T47D (cell line): ENCODE measurements around the gene MBD3.
"Not testable (repeated sequence)": the region's sequence is repeated elsewhere in the genome, so short reads cannot be mapped to it uniquely, and the experiment has no call there.

Experiments used
- DNase-seq, 2 experiments: peaks; one replicate each; pipeline versions ENCODE4 v3.0.0 to v3.0.0-alpha.2; 2011 to 2012; ENCODE audit warnings: low read depth in 1 of 2, low spot score in 1 of 2
- JUND ChIP-seq: IDR thresholded peaks from 2 replicates; pipeline ENCODE4 v1.6.1; 2012; ENCODE audit warnings: low read depth
- in situ Hi-C: cut with HindIII; loops from 2 replicates; pipeline ENCODE4 v1.10.0; 2016; ENCODE audit warnings: low sequenced_read_pairs, low pct_unique_long_range_greater_than_20kb

MBD3 gene

DNA sequence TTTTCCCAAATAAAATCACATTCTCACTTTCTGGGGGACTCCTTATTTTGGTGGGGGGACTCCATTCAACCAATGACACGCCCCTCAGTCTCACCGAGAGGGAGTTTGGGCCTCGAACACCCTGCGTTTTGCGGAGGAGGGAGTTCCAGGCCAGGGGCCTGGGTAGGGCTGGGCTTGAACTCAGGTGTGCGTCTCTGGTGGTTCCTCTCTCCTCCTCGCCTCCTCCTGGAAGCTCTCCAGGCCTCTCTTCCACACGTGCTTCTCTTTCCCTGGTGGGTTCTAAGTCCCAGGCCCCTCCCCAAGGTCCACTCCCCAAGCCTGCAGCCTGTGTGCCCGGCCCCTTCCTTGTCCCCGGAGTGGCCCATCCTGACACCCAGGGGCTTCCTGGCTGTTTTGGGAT is 39.2 kb downstream of the MBD3 start:
- no peak for DNase-seq
- TF ChIP-seq JUND: no peak
- in situ Hi-C loops: no loop called here

DNA sequence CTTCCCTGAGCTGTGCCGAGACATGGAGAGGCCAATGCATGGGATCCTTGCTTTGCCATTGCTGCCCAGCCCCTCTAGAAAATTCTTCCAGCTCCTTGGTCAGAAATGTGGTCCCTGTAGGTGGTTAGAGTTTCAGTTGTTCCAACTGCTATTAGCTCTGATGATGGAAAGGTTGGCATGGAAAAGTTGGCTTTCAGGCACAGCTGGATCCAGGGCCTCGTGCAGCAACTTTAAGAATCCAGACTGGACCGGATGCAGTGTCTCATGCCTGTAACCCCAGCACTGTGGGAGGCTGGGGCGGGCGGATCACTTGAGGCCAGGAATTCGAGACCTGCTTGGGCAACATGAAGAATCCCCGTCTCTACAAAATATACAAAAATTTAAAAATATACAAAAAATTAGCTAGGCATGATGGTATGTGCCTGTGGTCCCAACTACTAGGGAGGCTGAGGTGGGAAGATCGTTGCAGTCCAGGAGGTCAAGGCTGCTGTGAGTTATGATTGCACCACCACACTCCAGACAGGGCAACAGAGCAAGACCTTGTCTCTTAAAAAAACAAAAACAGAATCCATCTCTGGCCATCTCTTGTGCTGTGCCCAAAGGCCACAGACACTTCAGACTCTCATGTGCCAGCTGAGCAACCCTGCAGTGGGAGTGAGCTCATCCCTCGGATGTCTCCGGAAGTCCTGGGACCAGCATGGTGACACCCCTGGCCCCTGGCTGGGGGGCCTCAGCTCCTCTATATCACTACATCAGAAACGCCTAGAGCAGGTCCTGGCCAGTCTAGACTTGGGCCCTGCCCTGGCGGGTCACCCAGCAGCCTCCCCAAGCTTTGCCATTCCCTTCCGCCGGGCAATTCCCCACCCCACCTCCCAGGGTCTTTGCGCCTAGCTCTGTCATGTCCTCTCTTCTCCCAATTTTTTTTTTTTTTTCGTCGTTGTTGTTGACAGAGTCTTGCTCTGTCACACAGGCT is 41.3 kb downstream of the MBD3 start:
- DNase-seq: no peak
- in situ Hi-C loops: no loop called here
- TF ChIP-seq JUND: no peak

DNA sequence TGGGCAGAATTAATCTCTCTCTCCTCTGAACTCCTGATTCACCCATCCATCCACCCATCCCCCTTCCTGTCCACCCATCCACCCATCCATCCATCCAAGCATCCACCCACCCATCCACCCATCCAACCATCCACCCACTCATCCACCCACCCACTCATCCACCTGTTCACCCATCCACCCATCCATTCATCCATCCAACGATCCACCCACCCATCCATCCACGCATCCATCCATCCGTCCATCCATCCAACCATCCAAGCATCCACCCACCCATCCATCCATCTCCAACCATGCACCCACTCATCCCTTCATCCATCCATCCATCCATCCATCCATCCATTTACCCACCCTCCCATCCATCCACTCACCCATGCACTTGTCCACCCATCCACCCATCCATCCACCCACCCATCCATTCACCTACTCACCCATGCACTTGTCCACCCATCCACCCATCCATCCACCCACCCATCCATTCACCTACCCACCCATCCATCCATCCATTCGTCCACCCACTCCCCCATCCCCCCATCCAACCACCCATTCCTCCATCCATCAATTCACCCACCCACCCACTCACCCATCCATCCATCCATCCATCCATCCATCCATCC is 43.2 kb downstream of the MBD3 start:
- in situ Hi-C loops: no loop called here
- no peak for TF ChIP-seq JUND
- DNase-seq: no peak

DNA sequence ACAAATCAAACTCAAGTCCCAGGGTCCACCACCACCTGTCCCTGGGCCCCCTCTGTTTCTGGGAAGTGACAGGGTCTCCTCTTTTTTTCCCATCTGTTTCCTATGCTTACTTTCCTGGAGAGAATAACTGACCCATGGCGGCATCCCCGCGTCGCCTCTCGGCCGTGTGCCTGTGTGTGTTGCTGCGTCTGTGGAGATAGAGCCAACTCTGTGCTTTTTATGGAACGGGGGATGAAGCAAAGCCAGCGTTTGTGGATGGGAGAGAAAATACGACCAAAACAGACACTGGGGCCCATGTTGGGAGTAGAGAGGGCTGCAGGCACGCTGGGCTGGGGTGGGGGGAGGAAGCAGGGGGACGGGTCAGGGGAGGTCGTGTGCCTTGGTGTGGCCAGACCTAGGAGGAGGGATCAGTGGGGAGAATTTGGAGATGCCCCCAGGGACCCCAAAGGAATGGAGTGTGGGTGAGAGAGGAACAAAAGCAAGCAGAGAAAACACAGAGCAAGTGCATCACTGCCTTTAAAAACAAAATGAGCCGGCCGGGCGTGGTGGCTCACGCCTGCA is 52.2 kb downstream of the MBD3 start:
- TF ChIP-seq JUND: no peak
- DNase-seq: no peak
- in situ Hi-C loops: no loop called here

DNA sequence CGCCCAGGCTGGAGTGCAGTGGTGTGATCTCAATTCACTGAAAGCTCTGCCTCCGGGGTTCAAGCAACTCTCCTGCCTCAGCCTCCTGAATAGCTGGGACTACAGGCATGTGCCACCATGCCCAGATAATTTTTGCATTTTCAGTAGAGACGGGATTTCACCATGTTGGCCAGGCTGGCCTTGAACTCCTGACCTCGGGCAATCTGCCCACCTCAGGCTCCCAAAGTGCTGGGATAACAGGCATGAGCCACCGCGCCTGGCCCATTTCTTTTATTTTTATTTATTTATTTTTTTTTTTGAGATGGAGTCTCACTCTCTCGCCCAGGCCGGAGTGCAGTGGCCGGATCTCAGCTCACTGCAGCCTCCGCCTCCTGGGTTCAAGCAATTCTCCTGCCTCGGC is 52.9 kb downstream of the MBD3 start:
- DNase-seq, in situ Hi-C loops: not testable (repeated sequence)

DNA sequence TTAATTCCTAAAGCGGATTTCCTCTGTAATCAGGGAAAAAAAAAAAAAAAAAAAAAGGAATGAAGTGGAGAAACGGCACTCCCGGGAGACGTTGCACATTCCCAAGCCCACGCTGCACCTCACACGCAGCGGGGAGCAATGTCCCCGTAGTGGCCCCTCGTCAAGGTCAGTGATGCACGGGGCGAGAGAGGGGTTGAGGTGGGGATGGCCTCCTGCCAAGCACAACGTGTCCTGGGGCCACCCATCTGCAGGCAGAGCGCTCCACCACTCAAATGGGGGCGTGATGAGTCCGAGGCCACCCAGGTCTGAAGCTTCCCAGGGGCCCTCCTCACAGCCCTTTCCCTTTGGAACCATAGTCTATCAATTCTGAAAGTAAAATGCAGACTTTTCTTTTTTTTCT is 53.7 kb downstream of the MBD3 start:
- no peak for TF ChIP-seq JUND
- DNase-seq: no peak
- in situ Hi-C loops: no loop called here

DNA sequence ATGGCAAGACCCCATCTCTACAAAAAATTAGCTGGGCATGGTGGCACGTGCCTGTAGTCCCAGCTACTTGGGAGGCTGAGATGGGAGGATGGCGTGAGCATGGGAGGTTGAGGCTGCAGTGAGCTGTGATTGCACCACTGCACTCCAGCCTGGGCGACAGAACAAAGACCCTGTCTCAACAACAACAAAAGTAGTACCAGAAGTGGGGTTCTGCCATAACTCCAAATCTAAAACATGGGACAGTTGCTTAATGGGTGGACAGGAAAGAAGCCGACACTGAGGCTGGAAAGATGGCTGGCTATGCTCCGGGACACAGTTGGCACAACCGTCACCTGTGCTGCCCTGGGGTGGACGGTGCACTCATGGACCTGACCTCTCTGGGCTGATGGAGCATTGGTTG is 57.0 kb downstream of the MBD3 start:
- in situ Hi-C loops: not testable (repeated sequence)

DNA sequence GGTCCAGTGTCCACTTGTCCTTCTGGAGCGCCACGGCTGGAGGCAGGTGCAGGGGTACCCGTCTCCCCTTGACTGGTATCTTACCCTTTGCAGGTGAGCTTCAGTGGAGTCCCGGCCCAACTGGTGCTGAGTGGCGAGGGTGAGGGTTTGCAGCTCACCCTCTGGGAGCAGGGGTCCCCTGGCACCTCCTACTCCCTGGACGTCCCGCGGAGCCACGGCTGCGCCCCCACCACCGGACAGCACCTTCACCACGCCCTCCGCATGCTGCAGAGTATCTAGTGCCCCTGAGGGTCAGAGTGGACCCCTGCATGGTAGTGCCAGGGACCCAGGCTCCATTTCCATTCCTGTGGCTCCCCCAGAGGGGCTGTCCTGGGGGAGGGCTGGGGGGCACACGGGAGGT is 57.7 kb downstream of the MBD3 start:
- no peak for DNase-seq
- in situ Hi-C loops: no loop called here
- no peak for TF ChIP-seq JUND

More for the DNA sequence above, 57.0 kb downstream of the MBD3 start:
- not testable (repeated sequence) for DNase-seq

DNA sequence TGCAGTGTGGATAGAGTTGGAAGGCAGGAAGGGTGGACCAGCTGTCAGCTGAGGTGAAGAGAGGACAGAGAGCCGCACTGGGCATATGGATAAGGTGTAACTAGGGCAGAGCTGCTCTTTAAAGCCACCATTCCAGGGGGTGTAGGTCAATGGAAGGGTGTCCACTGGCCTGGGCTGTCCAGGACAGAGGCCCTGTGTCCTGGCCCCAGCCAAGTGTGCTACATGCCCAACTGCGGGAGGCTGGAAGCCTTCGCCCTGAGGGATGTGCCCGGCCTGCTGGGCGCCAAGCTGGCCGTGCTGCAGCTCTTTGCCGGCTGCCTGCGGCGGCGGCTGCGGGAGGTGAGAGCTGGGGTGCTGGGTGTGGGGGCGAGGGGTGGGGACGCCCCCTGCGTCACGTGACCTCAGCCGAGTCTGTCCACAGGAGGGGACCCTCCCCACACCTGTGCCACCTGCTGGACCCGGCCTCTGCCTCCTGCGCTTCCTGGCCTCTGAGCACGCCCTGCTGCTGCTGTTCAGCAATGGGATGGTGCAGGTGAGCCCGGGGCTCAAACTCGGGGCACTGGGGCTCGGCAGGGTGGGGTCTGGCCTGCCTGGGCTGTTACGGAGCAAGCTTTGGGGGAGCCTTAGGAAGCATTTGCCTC is 59.0 kb downstream of the MBD3 start:
- TF ChIP-seq JUND: no peak
- in situ Hi-C loops: no loop called here
- DNase-seq: no peak

DNA sequence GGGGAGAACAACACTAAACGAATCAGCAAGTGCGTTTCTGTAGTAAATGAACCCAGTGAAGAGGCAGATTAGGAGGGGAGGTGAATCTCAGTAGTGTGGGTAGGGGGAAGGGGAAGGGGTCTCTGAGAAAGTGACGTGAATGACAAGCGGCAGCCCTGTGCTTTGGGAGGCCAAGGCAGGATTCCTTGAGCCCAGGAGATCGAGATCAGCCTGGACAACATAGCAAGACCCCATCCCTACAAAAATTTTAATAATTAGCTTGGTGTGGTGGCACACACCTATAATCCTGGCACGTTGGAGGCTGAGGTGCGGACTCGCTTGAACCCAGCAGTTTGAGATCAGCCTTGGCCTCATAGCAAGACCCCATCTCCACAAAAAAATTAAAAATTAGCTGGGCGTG is 60.7 kb downstream of the MBD3 start:
- DNase-seq: no peak
- TF ChIP-seq JUND: no peak
- in situ Hi-C loops: no loop called here

DNA sequence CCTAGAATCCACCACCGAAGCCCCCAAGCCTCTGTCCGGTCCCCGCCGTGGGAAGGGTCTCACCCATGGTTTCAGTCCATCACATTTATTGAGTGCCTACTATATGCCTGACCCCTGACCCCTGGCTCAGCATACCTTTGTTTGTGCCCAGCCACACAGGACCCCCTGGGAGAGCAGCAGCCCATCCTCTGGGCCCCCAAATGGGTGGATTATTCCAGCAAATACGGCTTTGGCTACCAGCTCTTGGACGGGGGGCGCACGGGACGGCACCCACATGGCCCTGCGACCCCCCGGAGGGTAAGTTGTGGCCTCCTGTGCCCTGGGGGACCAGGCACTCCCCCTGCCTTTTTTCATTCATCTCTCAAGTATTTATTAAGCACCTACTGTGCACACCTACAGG is 61.1 kb downstream of the MBD3 start:
- TF ChIP-seq JUND: no peak
- in situ Hi-C loops: no loop called here

DNA sequence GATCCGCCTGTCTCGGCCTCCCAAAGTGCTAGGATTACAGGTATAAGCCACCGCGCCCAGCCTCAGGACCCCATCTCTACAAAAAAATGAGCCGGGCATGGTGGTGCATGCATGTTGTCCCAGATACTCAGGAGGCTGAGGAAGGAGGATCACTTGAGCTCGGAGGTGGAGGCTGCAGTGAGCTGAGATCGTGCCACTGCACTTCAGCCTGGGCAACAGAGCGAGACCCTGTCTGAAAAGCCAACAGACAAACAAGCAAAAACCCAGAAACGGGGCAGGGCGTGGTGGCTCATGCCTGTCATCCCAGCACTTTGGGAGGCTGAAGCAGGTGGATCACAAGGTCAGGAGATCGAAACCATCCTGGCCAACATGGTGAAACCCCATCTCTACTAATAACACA is 61.8 kb downstream of the MBD3 start:
- DNase-seq, in situ Hi-C loops: not testable (repeated sequence)

More for the DNA sequence above, 61.1 kb downstream of the MBD3 start:
- no peak for DNase-seq

DNA sequence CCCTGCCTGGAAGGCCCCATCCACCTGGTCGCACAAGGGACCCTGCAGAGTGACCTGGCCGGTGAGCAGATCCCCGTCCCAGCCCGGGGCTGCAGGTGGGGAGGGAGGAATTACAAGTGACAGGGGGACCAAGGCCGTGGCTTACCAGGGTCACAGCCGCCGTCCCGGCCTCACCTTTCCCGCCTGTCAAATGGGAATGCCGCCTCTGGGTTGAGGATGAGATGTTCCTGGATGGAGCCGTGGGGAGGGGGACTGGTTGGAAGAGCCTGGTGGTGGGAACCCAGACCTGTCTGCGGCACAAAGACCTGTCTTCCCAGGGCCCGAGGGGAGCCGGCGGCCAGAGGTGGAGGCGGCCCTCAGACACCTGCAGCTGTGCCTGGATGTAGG is 63.2 kb downstream of the MBD3 start:
- in situ Hi-C loops: no loop called here
- no peak for TF ChIP-seq JUND
- DNase-seq: no peak
